Pancreas (tissue), 10 donors: Measurements from ENCODE around the gene DNMT3A. TPM values are rescaled to one million over a fixed set of nuclear protein-coding genes. Genes with fewer than 3 reads are reported as not detected.

Experiments
- ATAC-seq, 4 donors: fragments of 200-7000 bp; cut with Tn5 transposase; one replicate each; pipeline versions ENCODE4 v1.8.0 to v1.9.1; 2020; ENCODE audit warnings: mild to moderate bottlenecking in 4 of 4, moderate library complexity in 4 of 4
- DNase-seq, 6 donors: peaks; one replicate each; pipeline ENCODE4 v3.0.0-alpha.2; 2020
- FAIRE-seq: peaks from 2 replicates; lab custom pipeline; 2012; peaks lifted over from hg19 to GRCh38; lab: Jason Lieb, UNC
- H3K27ac ChIP-seq, 4 donors: fragments of 200-600 bp; sonication (generic); 1 replicate in 3 of 4; 2 replicates in 1 of 4; pipeline versions ENCODE4 v1.5.0 to v1.8.0; 2020
- H3K27me3 ChIP-seq, 4 donors: fragments of 200-600 bp; one replicate each; pipeline ENCODE4 v1.8.0; 2021
- H3K36me3 ChIP-seq, 3 donors: fragments of 200-600 bp; sonication (generic) in 1 of 3; one replicate each; pipeline versions ENCODE4 v1.5.0 to v1.8.0; 2020 to 2021
- H3K4me1 ChIP-seq, 3 donors: fragments of 200-600 bp; one replicate each; pipeline ENCODE4 v1.8.0; 2021
- H3K4me3 ChIP-seq, 4 donors: fragments of 200-600 bp; sonication (generic) in 2 of 4; one replicate each; pipeline versions ENCODE4 v1.5.0 to v1.8.0; 2020 to 2021
- H3K9me3 ChIP-seq, 4 donors: fragments of 200-600 bp; one replicate each; pipeline ENCODE4 v1.8.0; 2021
- CTCF ChIP-seq, 4 donors: fragments of 200-600 bp; sonication (generic) in 3 of 4; IDR thresholded peaks; one replicate each; pipeline versions ENCODE4 v1.5.0 to v1.8.0; 2021; ENCODE audit warnings: antibody characterized with exemption in 4 of 4
- WGBS, 2 donors: extraction: QIAGEN DNeasy Blood & Tissue Kit; methylation state at CpG; one replicate each; pipeline ENCODE4 v1.1.7; 2013; 5-methylcytosine and 5-hydroxymethylcytosine counted together
- intact Hi-C, 3 donors: fragments of 100-400 bp; cut with DNase I; formaldehyde crosslinking; loops; one replicate each; pipeline versions ENCODE4 v1.11.1 to v1.14.2; 2022
- polyA plus RNA-seq, 2 donors: library from polyadenylated mRNA; stranded (reverse); fragments of 200-250 nt; gene quantifications; one replicate each; pipeline ENCODE4 v1.2.3, GENCODE V29; 2013
- total RNA-seq, 6 donors: library from RNA; stranded (reverse); fragmentation: NEBNext Ultra II Directional in 4 of 6; extraction: Animal tissue kit (Norgen Biotek cat#: 25700) in 4 of 6; gene quantifications; one replicate each; pipeline versions ENCODE4 v1.2.1 to v1.2.4, GENCODE V29; 2021 to 2023
- donor health status: healthy with polysubstance abuse.
- donor health status: DM: no; HTN: no; CAD: no; lungs with moderate emphysema.
- donor health status: DM: no; HTN: no; CAD: no.
- donor health status: control.
- donor health status: control.
- donor health status: Bipolar disorder and iron deficiency.
- donor health status: DM: yes; HTN: yes; CAD: no.
- donor health status: DM: no; HTN: no; CAD: no.
- donor health status: DM: no; HTN: no; CAD: no.
- donor health status: DM: yes; HTN: yes; CAD: no.

Gene DNMT3A
- total and polyA plus RNA-seq, 8 donors: 10.3 to 30.9 (median 17.5) TPM

- no peak for FAIRE-seq
Observed at GRCh38 chr2:25323610-25324189, 18.0 kb downstream of the DNMT3A start.

GRCh38 chr2:25323042-25323514, 18.6 kb downstream of the DNMT3A start:
- no peak overlapping the region for H3K4me3 ChIP-seq
- ATAC-seq (no peak), DNase-seq (peak in 1 of 6 donors; percentile 18), FAIRE-seq (no peak)
- H3K9me3 ChIP-seq: no peaks in the 10 kb centered on the region
- intact Hi-C loops: no loop called here
- H3K36me3 ChIP-seq: no peaks in the 10 kb centered on the region
- H3K27me3 ChIP-seq: no peaks in the 10 kb centered on the region
- H3K4me1 ChIP-seq: no peaks in the 10 kb centered on the region
- no peak for TF ChIP-seq CTCF (IDR thresholded peaks at IDR 0.05)
- WGBS, 2 donors: 64 to 77% methylated on average over 13 of the region's 13 CpGs
- no peak overlapping the region for H3K27ac ChIP-seq

More at GRCh38 chr2:25323610-25324189, 18.0 kb downstream of the DNMT3A start:
- Histone ChIP-seq H3K4me3 (no peak overlapping the region), H3K9me3 (no peaks in the 10 kb centered on the region), H3K4me1 (no peaks in the 10 kb centered on the region), H3K27me3 (no peaks in the 10 kb centered on the region), H3K36me3 (no peaks in the 10 kb centered on the region), H3K27ac (no peak overlapping the region)
- peak in 3 of 4 donors; percentile 39 to 57 (median 52) for ATAC-seq
- TF ChIP-seq CTCF (IDR thresholded peaks at IDR 0.05): no peak
- intact Hi-C loops: no loop called here
- DNase-seq: no peak
- 63 to 68% methylated on average over 8 of the region's 8 CpGs for WGBS, 2 donors

- TF ChIP-seq CTCF (IDR thresholded peaks at IDR 0.05): no peak
- FAIRE-seq: no peak
- Histone ChIP-seq H3K27ac (no peak overlapping the region), H3K4me3 (no peak overlapping the region), H3K36me3 (no peaks in the 10 kb centered on the region), H3K4me1 (no peaks in the 10 kb centered on the region), H3K9me3 (no peaks in the 10 kb centered on the region), H3K27me3 (no peaks in the 10 kb centered on the region)
- DNase-seq: peak in 1 of 6 donors; percentile 21
- 93 to 97% methylated on average over 9 of the region's 9 CpGs for WGBS, 2 donors
- ATAC-seq: no peak
- intact Hi-C loops: no loop called here
Observed at GRCh38 chr2:25322312-25322711, 19.4 kb downstream of the DNMT3A start.

GRCh38 chr2:25320077-25320476, 21.6 kb downstream of the DNMT3A start:
- ATAC-seq: no peak
- no peak for FAIRE-seq
- H3K4me3 ChIP-seq: no peak overlapping the region
- H3K9me3 ChIP-seq: no peaks in the 10 kb centered on the region
- no peaks in the 10 kb centered on the region for H3K36me3 ChIP-seq
- DNase-seq: no peak
- peaks cover 0 to 6% (median 5%) of the 10 kb centered on the region in 3 donors for H3K4me1 ChIP-seq
- no peaks in the 10 kb centered on the region for H3K27me3 ChIP-seq
- no peak for TF ChIP-seq CTCF (IDR thresholded peaks at IDR 0.05)
- intact Hi-C loops: no loop called here
- WGBS, 2 donors: 89 to 91% methylated on average over 3 of the region's 3 CpGs
- H3K27ac ChIP-seq: no peak overlapping the region

- WGBS, 2 donors: 79 to 84% methylated on average over 8 of the region's 8 CpGs
- H3K27ac ChIP-seq: no peak overlapping the region
Observed at GRCh38 chr2:25316101-25316500, 25.6 kb downstream of the DNMT3A start.

More at GRCh38 chr2:25316101-25316500, 25.6 kb downstream of the DNMT3A start:
- no peak for FAIRE-seq
- TF ChIP-seq CTCF (IDR thresholded peaks at IDR 0.05): no peak
- peak in 1 of 6 donors; percentile 43 for DNase-seq
- H3K4me1 ChIP-seq: peaks cover 15 to 31% (median 26%) of the 10 kb centered on the region in 3 donors
- H3K9me3 ChIP-seq: no peaks in the 10 kb centered on the region
- H3K36me3 ChIP-seq: no peaks in the 10 kb centered on the region
- intact Hi-C loops: no loop called here
- ATAC-seq: peak in 2 of 4 donors; percentile 0 to 2
- no peak overlapping the region for H3K4me3 ChIP-seq
- H3K27me3 ChIP-seq: no peaks in the 10 kb centered on the region
